SW480 (cell line): ENCODE measurements around the gene WDTC1.
"Not testable (repeated sequence)": the region's sequence is repeated elsewhere in the genome, so short reads cannot be mapped to it uniquely, and the experiment has no call there.

Experiments used
- DNase-seq: peaks from one replicate; pipeline ENCODE4 v3.0.0-alpha.2; 2016; ENCODE audit warnings: low spot score

Gene WDTC1

GRCh38 chr1:27234049-27234882 lies at the start of gene WDTC1:
TSS of gene WDTC1 (plus strand) at chr1:27234632. CDS start at chr1:27261055, 26,423 bp downstream.
- DNase-seq = peak; percentile 94

DNA sequence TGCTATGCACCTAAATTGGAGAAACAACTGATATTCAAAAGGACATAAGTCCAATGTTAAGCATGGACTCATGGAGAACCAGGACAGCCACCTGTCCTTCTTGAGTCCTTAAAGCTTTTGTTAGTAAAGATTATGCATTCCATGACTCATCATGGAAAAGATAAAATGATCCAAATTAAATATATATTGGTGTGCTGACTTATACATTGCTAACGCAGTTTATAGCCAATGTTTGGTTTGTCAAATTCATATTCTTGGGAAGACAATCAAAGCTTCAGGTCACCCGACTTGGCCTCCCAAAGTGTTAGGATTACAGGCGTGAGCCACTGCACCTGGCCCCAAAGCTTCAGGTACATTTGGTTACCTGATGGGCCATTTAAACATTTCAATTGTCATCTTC lies 49.8 kb upstream of the WDTC1 start:
- DNase-seq = not testable (repeated sequence)

GRCh38 chr1:27192039-27192529 lies 42.3 kb upstream of the WDTC1 start:
- DNase-seq = peak; percentile 80

- DNase-seq = no peak
Observed at GRCh38 chr1:27193194-27193593, 41.2 kb upstream of the WDTC1 start.

- no peak for DNase-seq
Observed at GRCh38 chr1:27201295-27201694, 33.1 kb upstream of the WDTC1 start.

DNA sequence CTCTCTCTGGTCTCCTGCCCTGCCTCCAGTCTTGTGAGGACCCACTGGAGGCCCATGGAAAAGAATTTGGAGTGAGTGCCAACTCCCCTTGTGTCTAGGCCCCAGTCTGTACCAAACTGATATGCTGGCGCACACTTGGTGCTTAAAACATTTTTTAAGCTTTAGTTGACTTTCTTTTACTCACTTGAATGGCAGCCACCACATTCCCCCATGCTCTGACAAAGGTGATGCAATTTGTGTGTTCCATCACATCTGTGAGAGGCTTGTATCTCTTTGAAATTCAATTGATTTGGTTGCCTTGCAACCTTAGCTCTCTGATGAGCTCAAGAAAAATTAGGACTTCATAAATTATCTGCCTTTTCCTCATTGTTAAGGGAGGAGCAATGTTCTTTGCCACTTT lies 30.5 kb upstream of the WDTC1 start:
- no peak for DNase-seq

- not testable (repeated sequence) for DNase-seq
Observed at GRCh38 chr1:27207238-27207637, 27.2 kb upstream of the WDTC1 start.

DNA sequence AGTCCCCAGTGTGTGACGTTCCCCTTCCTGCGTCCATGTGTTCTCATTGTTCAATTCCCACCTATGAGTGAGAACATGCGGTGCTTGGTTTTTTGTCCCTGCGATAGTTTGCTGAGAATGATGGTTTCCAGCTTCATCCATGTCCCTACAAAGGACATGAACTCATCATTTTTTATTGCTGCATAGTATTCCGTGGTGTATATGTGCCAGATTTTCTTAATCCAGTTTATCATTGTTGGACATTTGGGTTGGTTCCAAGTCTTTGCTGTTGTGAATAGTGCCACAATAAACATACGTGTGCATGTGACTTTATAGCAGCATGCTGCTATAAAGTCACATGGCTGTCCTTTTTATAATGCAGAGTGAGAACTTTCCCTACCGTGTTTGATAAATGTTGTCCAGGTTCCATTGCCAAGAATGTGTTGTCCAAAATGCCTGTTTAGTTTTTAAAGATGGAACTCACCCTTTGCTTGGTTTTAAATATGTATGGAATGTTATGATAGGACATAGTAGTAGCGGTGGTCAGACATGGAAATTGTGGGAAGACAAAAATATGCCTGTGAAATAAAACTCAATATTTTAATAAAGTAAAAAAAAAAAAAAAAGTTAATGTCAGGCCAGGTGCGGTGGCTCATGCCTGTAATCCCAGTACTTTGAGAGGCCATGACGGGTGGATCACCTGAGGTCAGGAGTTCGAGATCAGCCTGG lies 26.1 kb upstream of the WDTC1 start:
- not testable (repeated sequence) for DNase-seq

DNA sequence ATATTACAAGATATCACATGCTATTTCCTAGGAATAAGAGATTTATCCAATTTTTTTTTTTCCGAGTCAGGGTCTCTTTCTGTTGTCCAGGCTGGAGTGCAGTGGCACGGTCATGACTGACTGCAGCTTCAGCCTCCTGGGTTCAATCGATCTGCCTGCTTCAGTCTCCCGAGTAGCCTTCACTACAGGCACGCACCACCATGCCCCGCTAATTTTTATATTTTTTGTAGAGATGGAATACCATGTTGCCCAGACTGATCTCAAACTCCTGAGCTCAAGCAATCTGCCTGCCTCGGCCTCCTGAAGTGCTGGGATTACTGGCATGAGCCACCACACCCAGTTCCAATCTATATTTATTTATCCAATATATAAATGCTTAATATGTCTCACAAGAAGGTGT lies 18.0 kb upstream of the WDTC1 start:
- DNase-seq = no peak

- DNase-seq = no peak
Observed at GRCh38 chr1:27217401-27217800, 17.0 kb upstream of the WDTC1 start.

- DNase-seq = no peak
Observed at GRCh38 chr1:27218736-27219135, 15.7 kb upstream of the WDTC1 start.

DNA sequence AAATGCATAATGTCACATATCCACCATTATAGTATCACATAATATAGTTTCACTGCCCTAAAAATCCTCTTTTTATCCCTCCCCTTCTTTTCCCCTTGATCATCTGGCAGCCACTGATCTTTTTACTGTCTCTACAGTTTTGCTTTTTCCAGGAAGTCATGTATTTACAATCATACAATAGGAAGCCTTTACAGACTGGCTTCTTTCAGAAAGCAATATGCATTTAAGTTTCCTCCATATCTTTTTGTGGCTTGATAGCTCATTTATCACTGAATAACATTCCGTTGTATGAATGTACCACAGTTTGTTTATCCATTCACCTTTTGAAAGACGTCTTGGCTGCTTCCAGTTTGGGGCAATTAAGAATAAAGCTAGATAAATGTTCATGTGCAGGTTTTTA lies 14.3 kb upstream of the WDTC1 start:
- DNase-seq = no peak

DNA sequence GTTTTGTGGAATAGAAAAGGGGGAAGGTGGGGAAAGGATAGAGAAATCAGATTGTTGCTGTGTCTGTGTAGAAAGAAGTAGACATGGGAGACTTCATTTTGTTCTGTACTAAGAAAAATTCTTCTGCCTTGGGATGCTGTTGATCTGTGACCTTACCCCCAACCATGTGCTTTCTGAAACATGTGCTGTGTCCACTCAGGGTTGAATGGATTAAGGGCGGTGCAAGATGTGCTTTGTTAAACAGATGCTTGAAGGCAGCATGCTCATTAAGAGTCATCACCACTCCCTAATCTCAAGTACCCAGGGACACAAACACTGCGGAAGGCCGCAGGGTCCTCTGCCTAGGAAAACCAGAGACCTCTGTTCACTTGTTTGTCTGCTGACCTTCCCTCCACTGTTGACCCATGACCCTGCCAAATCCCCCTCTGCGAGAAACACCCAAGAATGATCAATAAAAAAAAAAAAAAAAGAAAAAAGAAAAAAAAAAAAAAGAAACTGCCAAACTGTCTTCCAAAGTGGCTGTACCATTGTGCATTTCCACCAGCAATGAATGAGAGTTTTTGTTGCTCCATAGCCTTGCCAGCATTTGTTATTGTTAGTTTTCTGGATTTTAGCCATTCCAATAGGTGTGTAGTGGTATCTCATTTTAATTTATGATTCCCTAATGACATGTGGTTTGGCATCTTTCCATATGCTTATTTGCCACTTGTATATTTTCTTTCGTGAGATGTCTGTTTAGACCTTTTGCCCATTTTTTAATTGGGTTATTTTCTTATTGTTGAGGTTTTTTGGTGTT lies 13.5 kb upstream of the WDTC1 start:
- not testable (repeated sequence) for DNase-seq

DNA sequence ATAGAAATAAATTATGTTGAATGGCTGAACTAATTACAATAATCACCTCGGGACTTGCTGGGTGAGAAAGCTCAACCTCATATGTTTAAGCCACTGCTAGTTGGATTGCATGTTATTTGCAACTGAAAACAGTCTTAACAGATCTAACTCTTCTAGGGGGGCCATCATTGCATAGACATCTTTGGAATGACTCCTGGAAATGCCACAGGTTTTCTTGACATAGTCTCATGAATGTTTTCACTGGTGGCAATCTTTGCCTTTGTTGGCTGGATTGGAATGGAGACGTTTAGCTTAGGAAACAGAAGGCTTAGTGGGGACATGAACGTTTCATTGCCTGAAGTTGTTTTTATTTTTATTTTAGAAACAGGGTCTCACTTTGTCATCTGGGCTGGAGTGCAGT lies 8.8 kb upstream of the WDTC1 start:
- DNase-seq = no peak

- DNase-seq = no peak
Observed at GRCh38 chr1:27227765-27228164, 6.7 kb upstream of the WDTC1 start.

DNA sequence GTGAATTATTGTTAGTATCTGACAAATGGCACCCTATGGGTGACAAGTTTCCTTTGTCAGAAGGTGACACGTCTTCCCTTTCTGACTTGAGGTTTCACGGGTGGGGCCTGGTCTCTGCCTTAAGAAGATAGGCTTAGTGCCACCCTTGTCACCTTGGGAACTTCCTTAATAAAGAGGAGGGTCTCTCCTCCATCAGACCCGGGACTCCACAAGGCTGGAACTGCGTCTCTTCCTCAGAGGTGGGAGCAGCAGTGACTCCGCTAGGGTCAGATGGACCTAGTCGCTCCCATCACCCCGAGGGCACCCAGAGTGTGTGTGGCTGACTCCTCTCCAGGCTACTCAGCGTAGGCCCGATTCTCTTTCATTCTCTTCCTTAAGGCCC lies 774 bp upstream of the WDTC1 start:
- no peak for DNase-seq

DNA sequence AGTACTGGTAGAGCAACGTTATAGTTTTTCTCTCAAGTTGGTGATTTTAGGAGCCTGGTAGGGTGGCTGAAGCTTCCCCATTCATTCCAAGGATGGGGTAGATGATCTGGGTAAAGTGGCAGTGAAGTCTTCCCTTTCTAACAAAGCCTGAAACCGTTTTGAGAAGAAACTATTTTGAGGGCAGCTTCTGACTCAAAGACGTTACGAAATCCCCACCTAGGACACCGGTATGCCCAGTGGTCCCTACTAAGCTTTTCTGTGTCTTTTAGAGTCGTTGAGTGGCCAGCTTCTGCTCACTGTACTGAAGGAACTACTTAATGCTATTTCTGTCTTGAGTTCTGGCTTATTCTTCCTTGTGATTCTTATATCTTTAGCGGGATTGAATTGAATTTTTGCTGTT lies 1.4 kb downstream of the WDTC1 start:
- DNase-seq = no peak

GRCh38 chr1:27237112-27237511 lies 2.7 kb downstream of the WDTC1 start:
- no peak for DNase-seq

GRCh38 chr1:27238032-27238431 lies 3.6 kb downstream of the WDTC1 start:
- no peak for DNase-seq

- DNase-seq = no peak
Observed at GRCh38 chr1:27241677-27242076, 7.2 kb downstream of the WDTC1 start.

GRCh38 chr1:27243665-27244064 lies 9.2 kb downstream of the WDTC1 start:
- DNase-seq = not testable (repeated sequence)

DNA sequence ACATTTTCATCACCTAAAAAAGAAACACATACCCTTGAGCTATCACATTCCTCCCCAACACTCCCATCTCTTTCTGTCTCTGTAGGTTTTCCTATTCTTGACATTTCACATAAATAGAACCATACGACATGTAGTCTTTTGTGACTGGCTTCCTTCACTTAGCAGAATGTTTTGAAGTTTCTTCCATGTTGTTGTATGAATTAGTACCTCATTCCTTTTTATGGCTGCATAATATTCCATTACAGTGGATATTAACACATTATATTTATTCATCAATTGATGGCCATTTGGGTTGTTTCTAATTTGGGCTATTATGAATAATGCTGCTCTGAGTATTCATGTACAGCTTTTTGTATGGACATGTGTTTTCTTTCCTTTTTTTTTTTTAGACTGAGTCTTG lies 11.8 kb downstream of the WDTC1 start:
- no peak for DNase-seq

DNA sequence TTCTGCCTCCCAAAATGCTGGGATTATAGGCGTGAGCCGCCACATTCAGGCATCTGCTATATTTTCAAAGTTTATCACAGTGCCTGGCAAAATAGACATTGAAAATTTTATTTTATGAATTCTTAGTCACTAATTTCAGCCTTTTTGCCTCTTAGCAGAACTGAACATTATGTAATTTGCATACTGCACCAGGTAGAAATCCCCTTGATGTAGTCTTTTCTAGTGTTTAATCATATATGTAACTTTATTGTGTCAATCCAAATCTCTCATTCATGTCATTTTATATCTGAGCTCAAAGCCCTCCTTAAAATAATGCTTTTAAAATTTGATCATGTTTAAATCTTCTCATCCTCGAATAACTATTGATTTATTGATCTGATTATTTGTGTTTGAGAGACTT lies 19.2 kb downstream of the WDTC1 start:
- no peak for DNase-seq
